Hepatocyte (in vitro differentiated cells): ENCODE results near the gene CCDC24.

ENCODE experiments used
- CTCF ChIP-seq: fragments of 200-600 bp; sonication (generic); IDR thresholded peaks from 2 replicates; pipeline ENCODE4 v1.5.1; 2016; ENCODE audit warnings: antibody characterized with exemption, mild to moderate bottlenecking; ENCODE audit not compliant: poor library complexity
- EZH2 ChIP-seq: fragments of 200-600 bp; sonication (generic); IDR thresholded peaks from 2 replicates; pipeline ENCODE4 v1.6.1; 2016; ENCODE audit warnings: antibody characterized with exemption, mild to moderate bottlenecking, borderline replicate concordance

GRCh38 chr1:44033041-44033575 is 41.7 kb downstream of the CCDC24 start:
- TF ChIP-seq EZH2 (no peak), CTCF (no peak)
